LNCaP clone FGC (cell line): ENCODE data around the gene TBX4.
"Not testable (repeated sequence)": the region's sequence is repeated elsewhere in the genome, so short reads cannot be mapped to it uniquely, and the experiment has no call there.

ENCODE experiments used
- DNase-seq: peaks from one replicate; pipeline ENCODE4 v3.0.0-alpha.2; 2011; ENCODE audit warnings: low read depth
- H3K4me3 ChIP-seq: 2 replicates; pipeline ENCODE4 v1.5.1; 2011; ENCODE audit warnings: mild to moderate bottlenecking, low read depth, low read length, control low read depth
- TF ChIP-seq, protein P1 (sequence below): IDR thresholded peaks from 2 replicates; pipeline ENCODE4 v1.5.1; 2012; ENCODE audit warnings: mild to moderate bottlenecking; ENCODE audit not compliant: control insufficient read depth, insufficient read depth; ENCODE audit errors: extremely low read depth

The TBX4 gene

DNA sequence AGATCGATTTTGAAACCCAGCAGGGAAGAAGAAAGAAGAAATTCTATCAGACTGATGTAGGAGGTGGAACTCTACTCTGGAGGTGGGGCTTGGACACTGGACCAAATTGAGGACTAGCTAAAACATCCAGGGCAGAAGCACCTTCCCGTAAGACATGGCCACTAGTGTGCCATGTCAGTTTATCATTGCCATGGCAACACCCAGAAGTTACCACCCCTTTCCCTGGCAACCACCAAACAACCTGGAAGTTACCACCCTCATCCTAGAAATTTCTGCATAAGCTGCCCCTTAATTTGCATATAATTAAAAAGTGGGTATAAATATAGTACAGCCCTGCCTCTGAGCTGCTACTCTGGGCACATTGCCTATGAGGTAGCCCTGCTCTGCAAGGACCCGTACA is 72.1 kb downstream of the TBX4 start:
- DNase-seq: no peak
- no peak overlapping the region for H3K4me3 ChIP-seq
- TF ChIP-seq, protein P1, sequence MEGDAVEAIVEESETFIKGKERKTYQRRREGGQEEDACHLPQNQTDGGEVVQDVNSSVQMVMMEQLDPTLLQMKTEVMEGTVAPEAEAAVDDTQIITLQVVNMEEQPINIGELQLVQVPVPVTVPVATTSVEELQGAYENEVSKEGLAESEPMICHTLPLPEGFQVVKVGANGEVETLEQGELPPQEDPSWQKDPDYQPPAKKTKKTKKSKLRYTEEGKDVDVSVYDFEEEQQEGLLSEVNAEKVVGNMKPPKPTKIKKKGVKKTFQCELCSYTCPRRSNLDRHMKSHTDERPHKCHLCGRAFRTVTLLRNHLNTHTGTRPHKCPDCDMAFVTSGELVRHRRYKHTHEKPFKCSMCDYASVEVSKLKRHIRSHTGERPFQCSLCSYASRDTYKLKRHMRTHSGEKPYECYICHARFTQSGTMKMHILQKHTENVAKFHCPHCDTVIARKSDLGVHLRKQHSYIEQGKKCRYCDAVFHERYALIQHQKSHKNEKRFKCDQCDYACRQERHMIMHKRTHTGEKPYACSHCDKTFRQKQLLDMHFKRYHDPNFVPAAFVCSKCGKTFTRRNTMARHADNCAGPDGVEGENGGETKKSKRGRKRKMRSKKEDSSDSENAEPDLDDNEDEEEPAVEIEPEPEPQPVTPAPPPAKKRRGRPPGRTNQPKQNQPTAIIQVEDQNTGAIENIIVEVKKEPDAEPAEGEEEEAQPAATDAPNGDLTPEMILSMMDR: no peak

DNA sequence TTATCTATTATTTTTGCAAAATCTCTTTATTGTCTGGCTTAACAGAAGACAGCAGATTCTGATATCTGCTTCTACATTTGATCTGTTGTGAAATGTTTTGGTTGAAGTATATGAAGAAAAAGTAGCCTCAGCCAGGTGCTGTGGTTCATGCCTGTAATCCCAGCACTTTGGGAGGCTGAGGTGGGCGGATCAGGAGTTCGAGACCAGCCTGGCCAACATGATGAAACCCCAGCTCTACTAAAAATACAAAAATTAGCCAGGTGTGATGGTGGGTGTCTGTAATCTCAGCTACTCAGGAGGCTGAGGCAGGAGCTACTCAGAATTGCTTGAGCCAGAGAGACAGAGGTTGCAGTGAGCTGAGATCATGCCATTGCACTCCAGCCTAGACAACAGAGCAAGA is 75.2 kb downstream of the TBX4 start:
- not testable (repeated sequence) for H3K4me3 ChIP-seq, DNase-seq

DNA sequence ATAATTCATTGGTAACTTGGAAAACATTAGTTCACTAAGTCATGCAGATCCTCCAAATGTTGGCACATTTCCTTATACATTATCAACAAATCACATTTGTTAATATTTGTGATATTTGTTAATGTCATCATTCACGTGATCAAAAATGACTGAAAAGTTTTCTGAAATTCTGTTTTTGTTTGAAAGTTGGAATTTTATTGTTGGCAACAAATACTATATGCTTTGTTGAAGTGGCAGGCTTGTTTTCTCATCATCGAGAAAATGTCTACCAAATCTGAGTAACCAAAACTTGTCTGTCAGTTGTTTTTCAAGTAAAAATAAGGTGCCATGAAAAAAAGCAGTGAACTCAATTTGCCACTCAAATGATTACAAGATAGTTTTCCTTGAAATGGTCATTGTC is 75.9 kb downstream of the TBX4 start:
- TF ChIP-seq, protein P1: no peak
- H3K4me3 ChIP-seq: no peak overlapping the region
- no peak for DNase-seq

DNA sequence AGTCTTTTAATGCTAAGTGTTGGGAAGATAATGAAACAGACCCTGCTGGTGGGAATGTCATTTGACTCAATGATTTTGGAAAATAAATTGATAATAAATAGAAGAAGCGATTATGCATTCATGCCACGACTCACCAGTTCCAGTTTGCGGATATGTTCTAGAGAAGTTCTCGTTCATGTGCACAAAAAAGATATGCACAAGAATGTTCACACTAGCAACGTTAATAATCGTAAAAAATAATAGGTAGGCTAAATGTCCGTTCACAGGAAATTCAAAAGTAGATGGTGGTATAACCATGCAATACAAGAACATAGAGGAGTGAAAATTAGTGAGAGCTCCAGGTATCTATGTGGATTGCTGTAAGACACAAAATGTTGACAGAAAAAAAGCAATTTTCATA is 79.0 kb downstream of the TBX4 start:
- TF ChIP-seq, protein P1: no peak
- H3K4me3 ChIP-seq: no peak overlapping the region
- DNase-seq: no peak

DNA sequence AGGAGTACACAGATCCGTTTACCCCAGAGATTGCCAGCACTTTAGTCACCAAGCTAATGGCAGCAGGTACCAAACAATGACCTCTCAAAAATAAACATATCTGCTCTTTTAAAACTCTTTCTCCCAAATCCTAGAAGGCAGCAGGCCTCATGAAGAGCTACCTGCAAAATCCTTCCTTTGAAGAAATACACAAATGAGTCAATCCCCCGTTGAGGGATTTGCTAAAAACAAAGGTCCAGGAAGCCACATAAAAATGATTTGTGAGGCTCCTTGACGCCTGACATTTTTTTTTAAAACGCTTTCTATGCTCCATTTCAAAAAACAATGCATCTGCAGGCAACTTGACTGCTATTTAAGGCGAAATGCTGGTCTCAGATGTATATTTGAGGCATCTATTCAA is 80.6 kb downstream of the TBX4 start:
- H3K4me3 ChIP-seq: no peak overlapping the region
- DNase-seq: no peak
- TF ChIP-seq, protein P1: no peak

DNA sequence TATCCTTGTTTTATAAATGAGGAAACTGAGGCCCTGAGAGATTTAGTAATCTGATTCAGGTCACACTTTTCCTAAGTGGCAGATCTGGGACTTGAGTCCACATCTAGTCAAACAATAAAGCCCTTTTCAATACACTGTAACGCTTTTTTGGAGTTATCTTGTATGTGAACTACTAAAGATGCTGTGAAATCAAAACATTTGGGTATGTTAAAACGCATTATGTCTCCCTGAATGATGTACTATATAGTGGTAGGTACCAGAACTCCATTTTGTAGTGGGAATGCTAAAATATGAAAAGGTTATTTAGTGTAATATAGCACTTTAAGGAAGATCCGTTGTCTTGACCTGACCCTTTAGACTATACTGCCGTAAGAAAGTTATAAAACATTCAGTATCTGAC is 81.6 kb downstream of the TBX4 start:
- TF ChIP-seq, protein P1: no peak
- no peak overlapping the region for H3K4me3 ChIP-seq
- DNase-seq: no peak

DNA sequence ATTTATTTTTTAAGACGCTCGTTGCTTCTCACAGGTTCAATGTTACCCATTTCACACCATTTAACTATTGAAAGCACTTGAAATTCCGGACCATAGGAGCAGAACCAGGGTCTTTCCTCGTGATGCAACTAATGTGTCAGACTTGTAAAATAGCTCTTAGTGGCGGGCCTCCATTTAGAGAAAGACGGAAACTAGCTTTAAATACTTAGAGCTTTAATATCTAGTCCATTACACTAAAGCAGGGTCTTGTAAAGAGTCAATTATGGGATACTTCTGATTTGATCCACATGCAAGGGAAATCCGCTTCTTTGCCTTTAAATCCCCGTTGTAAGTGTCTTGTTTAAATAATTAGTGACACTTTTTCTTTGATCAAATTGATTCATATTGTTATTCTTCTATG is 82.2 kb downstream of the TBX4 start:
- TF ChIP-seq, protein P1: no peak
- DNase-seq: no peak
- no peak overlapping the region for H3K4me3 ChIP-seq
